T follicular helper cell (primary cell): ENCODE measurements around the gene TIRAP.

ENCODE experiments used
- DNase-seq: peaks from one replicate; pipeline ENCODE4 v3.0.0-alpha.2; 2020; ENCODE audit warnings: low read depth

The TIRAP gene

GRCh38 chr11:126322996-126323395, 40.1 kb downstream of the TIRAP start:
- no peak for DNase-seq

GRCh38 chr11:126327281-126328000, 44.5 kb downstream of the TIRAP start:
- DNase-seq = no peak

GRCh38 chr11:126328001-126328390, 45.1 kb downstream of the TIRAP start:
- no peak for DNase-seq

GRCh38 chr11:126328444-126328843, 45.6 kb downstream of the TIRAP start:
- DNase-seq = no peak

GRCh38 chr11:126328938-126329643, 46.2 kb downstream of the TIRAP start:
- DNase-seq = no peak

GRCh38 chr11:126329644-126330211, 46.8 kb downstream of the TIRAP start:
- DNase-seq = no peak

GRCh38 chr11:126331286-126331685, 48.4 kb downstream of the TIRAP start:
- DNase-seq = no peak

- DNase-seq = no peak
Observed at GRCh38 chr11:126332221-126332711, 49.4 kb downstream of the TIRAP start.

GRCh38 chr11:126333142-126333541, 50.2 kb downstream of the TIRAP start:
- DNase-seq = no peak

- no peak for DNase-seq
Observed at GRCh38 chr11:126334659-126335462, 52.0 kb downstream of the TIRAP start.

- no peak for DNase-seq
Observed at GRCh38 chr11:126335463-126335760, 52.5 kb downstream of the TIRAP start.

- DNase-seq = no peak
Observed at GRCh38 chr11:126336138-126336541, 53.2 kb downstream of the TIRAP start.

- DNase-seq = no peak
Observed at GRCh38 chr11:126336671-126337101, 53.8 kb downstream of the TIRAP start.

- DNase-seq = no peak
Observed at GRCh38 chr11:126337126-126337473, 54.2 kb downstream of the TIRAP start.

- DNase-seq = no peak
Observed at GRCh38 chr11:126337474-126338241, 54.8 kb downstream of the TIRAP start.

- DNase-seq = no peak
Observed at GRCh38 chr11:126338346-126339055, 55.6 kb downstream of the TIRAP start.

GRCh38 chr11:126339073-126339862, 56.4 kb downstream of the TIRAP start:
- no peak for DNase-seq

GRCh38 chr11:126339863-126340434, 57.1 kb downstream of the TIRAP start:
- no peak for DNase-seq

GRCh38 chr11:126340960-126341606, 58.2 kb downstream of the TIRAP start:
- no peak for DNase-seq
